ENCODE measurements around the gene HERPUD1. TPM values are rescaled to one million over a fixed set of nuclear protein-coding genes. Genes with fewer than 3 reads are reported as not detected.

Gene HERPUD1
- total RNA-seq, 1 donor from 2014 or later, result 16.1 TPM

DNA sequence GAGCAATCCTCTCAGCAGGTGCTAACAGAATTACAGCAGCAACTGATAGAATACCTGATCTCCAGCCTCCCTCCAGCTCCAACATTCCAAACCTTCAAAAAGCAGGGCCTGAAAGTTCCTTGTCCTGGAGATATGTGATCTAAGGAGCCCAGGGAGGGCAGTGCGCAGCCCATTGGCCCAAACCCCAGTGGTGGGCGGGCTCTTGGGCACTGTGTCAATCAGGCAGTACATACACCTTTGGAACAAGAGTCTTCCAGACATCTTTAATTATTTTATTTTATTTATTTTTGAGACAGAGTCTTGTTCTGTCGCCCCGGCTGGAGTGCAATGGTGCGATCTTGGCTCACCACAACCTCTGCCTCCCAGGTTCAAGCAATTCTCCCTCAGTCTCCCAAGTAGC, 42.7 kb upstream of the HERPUD1 start:
- Histone ChIP-seq H3K9ac (no peak overlapping the region), H4K20me1 (ENCODE audit: low read depth) (no peaks in the 10 kb centered on the region), H3K4me1 (no peaks in the 10 kb centered on the region), H2AFZ (replicated peaks) (no peak overlapping the region), H3K9me3 (ENCODE audit: low read depth) (no peaks in the 10 kb centered on the region), H3K4me3 (no peak overlapping the region), H3K79me2 (ENCODE audit: low read depth) (no peaks in the 10 kb centered on the region), H3K27me3 (no peaks in the 10 kb centered on the region), H3F3A (ENCODE audit: low read depth) (no peaks in the 10 kb centered on the region), H3K4me2 (no peak overlapping the region), H3K27ac (no peak overlapping the region), H3K36me3 (no peaks in the 10 kb centered on the region)
- peaks cover 2% of the 10 kb centered on the region for H3K36me3 Mint-ChIP-seq
- no peaks in the 10 kb centered on the region for H3K4me1 Mint-ChIP-seq
- no peak for TF ChIP-seq CTCF (IDR thresholded peaks at IDR 0.05)
- no peak for TF ChIP-seq EZH2phosphoT487 (IDR thresholded peaks at IDR 0.05)
- TF ChIP-seq EZH2 (IDR thresholded peaks at IDR 0.05), result no peak
- H3K27me3 Mint-ChIP-seq (ENCODE audit: insufficient read depth, low read depth), result peaks cover 14% of the 10 kb centered on the region
- H3K27ac Mint-ChIP-seq, result no peak overlapping the region
- no peak for DNase-seq (ENCODE audit: low spot score)
- H3K4me3 Mint-ChIP-seq, result no peak overlapping the region
- peaks cover 11% of the 10 kb centered on the region for H3K9me3 Mint-ChIP-seq

GRCh38 chr16:56891685-56892084, 40.3 kb upstream of the HERPUD1 start:
- no peak overlapping the region for H3K4me2 ChIP-seq
- no peak overlapping the region for H3K27ac ChIP-seq
- no peak overlapping the region for H3K4me3 ChIP-seq
- H4K20me1 ChIP-seq (ENCODE audit: low read depth), result no peaks in the 10 kb centered on the region
- Mint-ChIP-seq H3K4me1 (no peaks in the 10 kb centered on the region), H3K36me3 (no peaks in the 10 kb centered on the region), H3K4me3 (no peak overlapping the region), H3K27ac (no peak overlapping the region), H3K9me3 (no peaks in the 10 kb centered on the region), H3K27me3 (ENCODE audit: insufficient read depth, low read depth) (peaks cover 10% of the 10 kb centered on the region)
- no peaks in the 10 kb centered on the region for H3K27me3 ChIP-seq
- no peaks in the 10 kb centered on the region for H3K79me2 ChIP-seq (ENCODE audit: low read depth)
- DNase-seq (ENCODE audit: low spot score), result no peak
- no peaks in the 10 kb centered on the region for H3K9me3 ChIP-seq (ENCODE audit: low read depth)
- H3K36me3 ChIP-seq, result no peaks in the 10 kb centered on the region
- no peak overlapping the region for H3K9ac ChIP-seq
- H3K4me1 ChIP-seq, result no peaks in the 10 kb centered on the region
- H2AFZ ChIP-seq (replicated peaks), result no peak overlapping the region
- H3F3A ChIP-seq (ENCODE audit: low read depth), result no peaks in the 10 kb centered on the region
- no peak for TF ChIP-seq EZH2 (IDR thresholded peaks at IDR 0.05)
- no peak for TF ChIP-seq EZH2phosphoT487 (IDR thresholded peaks at IDR 0.05)
- TF ChIP-seq CTCF (IDR thresholded peaks at IDR 0.05), result no peak

DNA sequence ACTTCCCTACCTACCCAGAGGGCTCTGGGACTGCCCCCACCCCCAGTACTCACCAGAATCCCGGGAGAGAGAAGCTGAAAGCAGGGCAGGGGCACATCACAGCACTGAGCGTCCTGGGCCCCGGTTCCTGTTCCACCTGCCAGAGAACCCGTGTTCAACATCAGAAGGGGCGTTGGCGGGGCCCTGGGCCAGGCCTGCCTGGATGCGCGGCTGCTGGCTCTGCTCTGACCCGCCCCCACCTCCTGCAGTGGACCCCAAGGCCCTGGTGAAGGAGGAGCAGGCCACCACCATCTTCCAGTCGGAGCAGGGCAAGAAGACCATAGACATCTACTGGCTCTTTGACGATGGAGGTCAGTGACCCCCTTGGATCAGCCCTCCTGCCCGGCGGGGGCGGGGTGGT, 39.2 kb upstream of the HERPUD1 start:
- H3K9me3 Mint-ChIP-seq, result no peaks in the 10 kb centered on the region
- H3K4me3 ChIP-seq, result no peak overlapping the region
- H3K79me2 ChIP-seq (ENCODE audit: low read depth), result no peaks in the 10 kb centered on the region
- no peak overlapping the region for H2AFZ ChIP-seq (replicated peaks)
- no peak overlapping the region for H3K4me2 ChIP-seq
- H3K4me1 Mint-ChIP-seq, result no peaks in the 10 kb centered on the region
- H3F3A ChIP-seq (ENCODE audit: low read depth), result no peaks in the 10 kb centered on the region
- no peak overlapping the region for H3K27ac ChIP-seq
- H3K27ac Mint-ChIP-seq, result no peak overlapping the region
- H3K36me3 Mint-ChIP-seq, result no peaks in the 10 kb centered on the region
- peaks cover 14% of the 10 kb centered on the region for H3K27me3 Mint-ChIP-seq (ENCODE audit: insufficient read depth, low read depth)
- DNase-seq (ENCODE audit: low spot score), result no peak
- no peak for TF ChIP-seq CTCF (IDR thresholded peaks at IDR 0.05)
- no peak for TF ChIP-seq EZH2phosphoT487 (IDR thresholded peaks at IDR 0.05)
- H3K27me3 ChIP-seq, result no peaks in the 10 kb centered on the region
- no peaks in the 10 kb centered on the region for H3K9me3 ChIP-seq (ENCODE audit: low read depth)
- no peak overlapping the region for H3K9ac ChIP-seq
- no peaks in the 10 kb centered on the region for H4K20me1 ChIP-seq (ENCODE audit: low read depth)
- H3K4me1 ChIP-seq, result no peaks in the 10 kb centered on the region
- H3K36me3 ChIP-seq, result no peaks in the 10 kb centered on the region
- H3K4me3 Mint-ChIP-seq, result no peak overlapping the region

All from neural progenitor cell (in vitro differentiated cells).